Fibroblast of skin of left biceps (primary cell): Measurements from ENCODE around the gene DACH2.
A peak's percentile ranks its signal among the peaks of the same experiment; 100 is the strongest.
"Not testable (repeated sequence)": the region's sequence is repeated elsewhere in the genome, so short reads cannot be mapped to it uniquely, and the experiment has no call there.

ENCODE experiments used
- DNase-seq, 2 experiments: peaks; one replicate each; pipeline ENCODE4 v3.0.0-alpha.2; 2013; ENCODE audit warnings: low read depth in 2 of 2

The DACH2 gene

GRCh38 chrX:86148024-86148511 is at the start of gene DACH2:
Gene DACH2 (plus strand): TSS chrX:86148451.
- DNase-seq: peak; percentile 6 to 12

- DNase-seq: no peak
These were observed 45.9 kb upstream of the DACH2 start for GRCh38 chrX:86102341-86102740.

- no peak for DNase-seq
These were observed 45.2 kb upstream of the DACH2 start for GRCh38 chrX:86103061-86103460.

GRCh38 chrX:86104526-86104925 is 43.7 kb upstream of the DACH2 start:
- DNase-seq: no peak

- DNase-seq: no peak
These were observed 26.3 kb upstream of the DACH2 start for GRCh38 chrX:86121916-86122315.

GRCh38 chrX:86133761-86134160 is 14.5 kb upstream of the DACH2 start:
- no peak for DNase-seq

GRCh38 chrX:86137071-86137470 is 11.2 kb upstream of the DACH2 start:
- no peak for DNase-seq

- DNase-seq: no peak
These were observed 6.5 kb upstream of the DACH2 start for GRCh38 chrX:86141786-86142185.

GRCh38 chrX:86146102-86146501 is 2.1 kb upstream of the DACH2 start:
- no peak for DNase-seq

- DNase-seq: no peak
These were observed 343 bp downstream of the DACH2 start for GRCh38 chrX:86148594-86148993.

GRCh38 chrX:86149119-86149518 is 868 bp downstream of the DACH2 start:
- no peak for DNase-seq

- no peak for DNase-seq
These were observed 6.3 kb downstream of the DACH2 start for GRCh38 chrX:86154553-86154952.

GRCh38 chrX:86171366-86171765 is 23.1 kb downstream of the DACH2 start:
- DNase-seq: no peak

- no peak for DNase-seq
These were observed 30.7 kb downstream of the DACH2 start for GRCh38 chrX:86178906-86179305.

GRCh38 chrX:86181325-86181724 is 33.1 kb downstream of the DACH2 start:
- DNase-seq: not testable (repeated sequence)

- DNase-seq: no peak
These were observed 44.6 kb downstream of the DACH2 start for GRCh38 chrX:86192827-86193226.

- no peak for DNase-seq
These were observed 46.5 kb downstream of the DACH2 start for GRCh38 chrX:86194758-86195157.

GRCh38 chrX:86195343-86195742 is 47.1 kb downstream of the DACH2 start:
- no peak for DNase-seq

- no peak for DNase-seq
These were observed 49.6 kb downstream of the DACH2 start for GRCh38 chrX:86197815-86198214.

- DNase-seq: no peak
These were observed 62.5 kb downstream of the DACH2 start for GRCh38 chrX:86210772-86211171.

- no peak for DNase-seq
These were observed 67.0 kb downstream of the DACH2 start for GRCh38 chrX:86215260-86215659.

- DNase-seq: no peak
These were observed 89.2 kb downstream of the DACH2 start for GRCh38 chrX:86237482-86237881.

- DNase-seq: no peak
These were observed 93.3 kb downstream of the DACH2 start for GRCh38 chrX:86241547-86241946.

GRCh38 chrX:86263526-86263925 is 115.3 kb downstream of the DACH2 start:
- no peak for DNase-seq

- DNase-seq: no peak
These were observed 147.0 kb downstream of the DACH2 start for GRCh38 chrX:86295293-86295692.
